ENCODE measurements around the gene PDLIM3. TPM values are rescaled to one million over a fixed set of nuclear protein-coding genes. Genes with fewer than 3 reads are reported as not detected.

The PDLIM3 gene
- polyA plus RNA-seq, 1 donor (not counting 4 experiments of a cell fraction or from before 2014, with no cell fraction given), result not detected

DNA sequence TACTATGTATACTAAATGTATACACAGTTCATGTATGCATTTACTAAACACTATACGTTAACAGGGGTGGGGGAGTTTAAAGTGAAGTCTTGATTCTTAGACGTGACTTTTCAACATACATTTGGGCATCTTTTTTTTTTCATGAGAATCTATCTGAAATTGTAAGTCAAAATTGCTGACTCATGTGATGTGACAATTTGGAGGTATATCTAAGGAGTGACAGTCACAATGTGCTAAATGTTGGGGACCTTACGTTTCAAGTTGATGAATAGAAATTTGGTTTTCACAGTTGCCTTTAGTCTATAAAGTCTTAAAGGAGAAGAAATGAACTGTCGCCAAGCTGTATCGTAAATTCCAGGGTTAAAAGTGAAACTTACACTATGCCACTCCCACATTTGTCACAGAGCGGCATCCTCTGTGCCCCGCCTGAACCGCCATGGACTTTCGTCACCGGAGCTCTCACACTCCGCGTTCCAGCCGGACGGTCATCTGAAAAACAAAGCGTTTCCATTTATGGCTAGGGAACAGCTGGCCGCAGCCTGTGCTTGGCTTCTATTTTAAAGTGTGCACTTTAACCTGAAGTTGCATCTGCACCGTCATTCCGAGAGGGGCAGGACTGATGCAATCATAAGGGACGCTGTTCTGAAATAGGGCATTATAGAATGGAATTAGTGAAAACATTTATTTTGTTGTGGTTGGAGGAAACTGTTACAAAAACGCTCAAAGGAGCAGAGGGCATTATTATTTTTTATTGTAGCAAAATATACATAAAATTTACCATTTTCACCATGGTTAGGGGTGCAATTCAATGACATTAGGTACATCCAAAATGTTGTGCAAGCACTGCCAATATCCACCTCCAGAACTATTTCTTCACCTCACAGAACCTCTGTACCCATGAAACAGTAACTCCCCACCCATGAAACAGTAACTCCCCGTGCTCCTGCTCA is 30.9 kb downstream of the PDLIM3 start:
- H3K9me1 ChIP-seq (ENCODE audit: control insufficient read depth, extremely low read depth, insufficient read depth, low read length), result no peaks in the 10 kb centered on the region
- dilution Hi-C loops (cut with MboI; ENCODE audit: extremely low pct_ligation_motif_present, low sequenced_read_pairs), result no loop called here
- H3K4me3 ChIP-seq (ENCODE audit: control insufficient read depth in 2 of 3, extremely low read depth in 1 of 3, insufficient read depth in 2 of 3, low read depth in 1 of 3, low read length in 3 of 3), result no peak overlapping the region
- H3K27me3 ChIP-seq (ENCODE audit: control insufficient read depth, extremely low read depth, insufficient read depth, low read length), result no peaks in the 10 kb centered on the region
- H3K9me3 ChIP-seq (ENCODE audit: control insufficient read depth, low read depth, low read length), result no peaks in the 10 kb centered on the region
- H3K4me1 ChIP-seq (ENCODE audit: control insufficient read depth, extremely low read depth, insufficient read depth, low read length), result peaks cover 9% of the 10 kb centered on the region
- TF ChIP-seq, protein P1, sequence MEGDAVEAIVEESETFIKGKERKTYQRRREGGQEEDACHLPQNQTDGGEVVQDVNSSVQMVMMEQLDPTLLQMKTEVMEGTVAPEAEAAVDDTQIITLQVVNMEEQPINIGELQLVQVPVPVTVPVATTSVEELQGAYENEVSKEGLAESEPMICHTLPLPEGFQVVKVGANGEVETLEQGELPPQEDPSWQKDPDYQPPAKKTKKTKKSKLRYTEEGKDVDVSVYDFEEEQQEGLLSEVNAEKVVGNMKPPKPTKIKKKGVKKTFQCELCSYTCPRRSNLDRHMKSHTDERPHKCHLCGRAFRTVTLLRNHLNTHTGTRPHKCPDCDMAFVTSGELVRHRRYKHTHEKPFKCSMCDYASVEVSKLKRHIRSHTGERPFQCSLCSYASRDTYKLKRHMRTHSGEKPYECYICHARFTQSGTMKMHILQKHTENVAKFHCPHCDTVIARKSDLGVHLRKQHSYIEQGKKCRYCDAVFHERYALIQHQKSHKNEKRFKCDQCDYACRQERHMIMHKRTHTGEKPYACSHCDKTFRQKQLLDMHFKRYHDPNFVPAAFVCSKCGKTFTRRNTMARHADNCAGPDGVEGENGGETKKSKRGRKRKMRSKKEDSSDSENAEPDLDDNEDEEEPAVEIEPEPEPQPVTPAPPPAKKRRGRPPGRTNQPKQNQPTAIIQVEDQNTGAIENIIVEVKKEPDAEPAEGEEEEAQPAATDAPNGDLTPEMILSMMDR (optimal IDR thresholded peaks at IDR 0.05 in 1 of 3, IDR thresholded peaks at IDR 0.05 in 1 of 3, conservative IDR thresholded peaks at IDR 0.05 in 1 of 3; ENCODE audit: extremely low read depth in 1 of 3, insufficient read depth in 2 of 3, low read length in 3 of 3), result no peak
- no peak for TF ChIP-seq EZH2 (IDR thresholded peaks at IDR 0.05; ENCODE audit: low read length)
- no peak overlapping the region for H3K9ac ChIP-seq (ENCODE audit: control insufficient read depth, extremely low read depth, insufficient read depth, low read length)
- DNase-seq (ENCODE audit: low read depth, low spot score) (no peak), FAIRE-seq (no peak)
- no peaks in the 10 kb centered on the region for H3K36me3 ChIP-seq (ENCODE audit: control insufficient read depth in 2 of 2, extremely low read depth in 1 of 2, insufficient read depth in 2 of 2, low read length in 2 of 2)
- H3K27ac ChIP-seq (ENCODE audit: control insufficient read depth, insufficient read depth, low read length), result no peak overlapping the region
- no peak overlapping the region for H2AFZ ChIP-seq (ENCODE audit: control insufficient read depth, low read length)
- H4K20me1 ChIP-seq (ENCODE audit: control insufficient read depth, extremely low read depth, insufficient read depth, low read length), result no peaks in the 10 kb centered on the region
- no peak overlapping the region for H3K4me2 ChIP-seq (ENCODE audit: control insufficient read depth, extremely low read depth, insufficient read depth, low read depth, low read length)
- H3K79me2 ChIP-seq (ENCODE audit: control insufficient read depth, insufficient read depth, low read length), result no peaks in the 10 kb centered on the region

DNA sequence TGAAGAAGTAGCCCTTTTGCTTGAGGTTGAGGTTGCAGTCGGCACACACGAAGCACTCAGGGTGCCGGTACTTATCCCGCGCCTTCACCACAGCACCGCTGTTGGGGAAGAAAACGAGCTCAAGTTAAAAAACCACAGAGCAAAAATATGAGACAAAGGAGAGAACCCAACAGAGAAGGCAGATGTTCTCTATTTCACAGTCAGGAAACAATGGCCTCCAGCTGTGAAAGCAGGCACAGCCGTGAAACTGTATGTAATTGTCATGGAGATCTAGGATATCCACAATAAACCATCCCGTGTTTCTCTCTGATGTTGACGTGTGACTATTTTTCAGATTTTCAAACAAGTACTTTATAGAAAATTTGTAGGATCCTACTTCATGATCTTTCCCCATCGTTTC is 32.9 kb downstream of the PDLIM3 start:
- H3K27ac ChIP-seq (ENCODE audit: control insufficient read depth, insufficient read depth, low read length), result no peak overlapping the region
- no peaks in the 10 kb centered on the region for H3K4me1 ChIP-seq (ENCODE audit: control insufficient read depth, extremely low read depth, insufficient read depth, low read length)
- no peak overlapping the region for H3K4me3 ChIP-seq (ENCODE audit: control insufficient read depth in 2 of 3, extremely low read depth in 1 of 3, insufficient read depth in 2 of 3, low read depth in 1 of 3, low read length in 3 of 3)
- H3K36me3 ChIP-seq (ENCODE audit: control insufficient read depth in 2 of 2, extremely low read depth in 1 of 2, insufficient read depth in 2 of 2, low read length in 2 of 2), result no peaks in the 10 kb centered on the region
- no peak for TF ChIP-seq EZH2 (IDR thresholded peaks at IDR 0.05; ENCODE audit: low read length)
- TF ChIP-seq, protein P1 (optimal IDR thresholded peaks at IDR 0.05 in 1 of 3, IDR thresholded peaks at IDR 0.05 in 1 of 3, conservative IDR thresholded peaks at IDR 0.05 in 1 of 3; ENCODE audit: extremely low read depth in 1 of 3, insufficient read depth in 2 of 3, low read length in 3 of 3), result no peak
- H3K79me2 ChIP-seq (ENCODE audit: control insufficient read depth, insufficient read depth, low read length), result no peaks in the 10 kb centered on the region
- no peak overlapping the region for H3K9ac ChIP-seq (ENCODE audit: control insufficient read depth, extremely low read depth, insufficient read depth, low read length)
- DNase-seq (ENCODE audit: low read depth, low spot score) (no peak), FAIRE-seq (no peak)
- no peaks in the 10 kb centered on the region for H3K9me1 ChIP-seq (ENCODE audit: control insufficient read depth, extremely low read depth, insufficient read depth, low read length)
- no peaks in the 10 kb centered on the region for H3K9me3 ChIP-seq (ENCODE audit: control insufficient read depth, low read depth, low read length)
- H4K20me1 ChIP-seq (ENCODE audit: control insufficient read depth, extremely low read depth, insufficient read depth, low read length), result no peaks in the 10 kb centered on the region
- H2AFZ ChIP-seq (ENCODE audit: control insufficient read depth, low read length), result no peak overlapping the region
- no peak overlapping the region for H3K4me2 ChIP-seq (ENCODE audit: control insufficient read depth, extremely low read depth, insufficient read depth, low read depth, low read length)
- dilution Hi-C loops (cut with MboI; ENCODE audit: extremely low pct_ligation_motif_present, low sequenced_read_pairs), result no loop called here
- H3K27me3 ChIP-seq (ENCODE audit: control insufficient read depth, extremely low read depth, insufficient read depth, low read length), result no peaks in the 10 kb centered on the region

Data from keratinocyte (primary cell).